Adrenal gland (tissue), 12 donors: ENCODE data around the gene RPTOR. TPM values are rescaled to one million over a fixed set of nuclear protein-coding genes. Genes with fewer than 3 reads are reported as not detected.
"Not testable (repeated sequence)": the region's sequence is repeated elsewhere in the genome, so short reads cannot be mapped to it uniquely, and the experiment has no call there.

Experiments
- DNase-seq, 7 donors: peaks; one replicate each; pipeline ENCODE4 v3.0.0-alpha.2; 2019 to 2020
- H3K27ac ChIP-seq, 5 donors: fragments of 200-600 bp; sonication (generic) in 4 of 5; 1 replicate in 3 of 5; 2 replicates in 2 of 5; pipeline versions ENCODE4 v1.5.1 to v1.8.0; 2016 to 2020; ENCODE audit warnings: mild to moderate bottlenecking in 1 of 5
- H3K27me3 ChIP-seq: fragments of 200-600 bp; 2 replicates; pipeline ENCODE4 v1.8.0; 2021
- H3K36me3 ChIP-seq, 2 donors: fragments of 200-600 bp; replicated peaks in 1 of 2; 1 replicate in 1 of 2; 2 replicates in 1 of 2; pipeline versions ENCODE4 v1.5.1 to v1.8.0; 2018 to 2022
- H3K4me1 ChIP-seq, 2 donors: fragments of 200-600 bp; replicated peaks in 1 of 2; 1 replicate in 1 of 2; 2 replicates in 1 of 2; pipeline versions ENCODE4 v1.5.1 to v1.8.0; 2018 to 2021
- H3K4me3 ChIP-seq, 4 donors: fragments of 200-600 bp; sonication (generic) in 3 of 4; one replicate each; pipeline ENCODE4 v1.5.1; 2016 to 2018
- H3K9me3 ChIP-seq, 3 donors: fragments of 200-600 bp; sonication (generic) in 1 of 3; replicated peaks in 1 of 3; 1 replicate in 2 of 3; 2 replicates in 1 of 3; pipeline versions ENCODE4 v1.5.1 to v1.8.0; 2016 to 2021
- CTCF ChIP-seq, 6 experiments: fragments of 450-650 bp in 4 of 6; fragments of 200-600 bp in 2 of 6; sonication (generic) in 1 of 6; IDR thresholded peaks; 1 replicate in 5 of 6; 2 replicates in 1 of 6; pipeline versions ENCODE4 v1.5.1 to v1.8.0; 2016 to 2021; ENCODE audit warnings: antibody characterized with exemption in 6 of 6, mild to moderate bottlenecking in 2 of 6, moderate library complexity in 1 of 6
- POLR2A ChIP-seq, 2 donors: fragments of 450-650 bp; IDR thresholded peaks; one replicate each; pipeline ENCODE4 v1.6.1; 2017; ENCODE audit warnings: antibody characterized with exemption in 2 of 2, mild to moderate bottlenecking in 2 of 2, moderate library complexity in 1 of 2
- WGBS, 4 donors: extraction: QIAGEN DNeasy Blood & Tissue Kit in 2 of 4; methylation state at CpG; one replicate each; pipeline versions ENCODE4 v1.1.5 to v1.1.7; 2013 to 2017; 5-methylcytosine and 5-hydroxymethylcytosine counted together
- intact Hi-C, 2 donors: fragments of 100-400 bp; cut with DNase I; formaldehyde crosslinking; loops; one replicate each; pipeline versions ENCODE4 v1.14.1 to v1.15.0; 2022 to 2023
- polyA plus RNA-seq, 3 donors: library from polyadenylated mRNA; stranded (reverse); fragments of 200-250 nt in 2 of 3; fragments of 350-450 nt in 1 of 3; fragmentation: Illumina TruSeq in 1 of 3; extraction: RNeasy Lipid Tissue Mini Kit (QIAGEN cat#74804) in 1 of 3; gene quantifications; one replicate each; pipeline ENCODE4 v1.2.3, GENCODE V29; 2013 to 2014
- total RNA-seq, 9 donors: library from RNA; depleted of rRNA in 4 of 9; stranded (reverse); fragments of >200 nt in 4 of 9; fragments of 120-200 nt in 1 of 9; fragmentation: NEBNext Ultra II Directional in 1 of 9; extraction: Animal tissue kit (Norgen Biotek cat#: 25700) in 1 of 9; gene quantifications; one replicate each; pipeline versions ENCODE4 v1.1.0 to v1.2.4, GENCODE V29; 2013 to 2023
- donor health status: healthy with polysubstance abuse.
- donor health status: Bipolar disorder and iron deficiency.
- donor health status: DM: yes; HTN: yes; CAD: no.
- donor health status: DM: no; HTN: no; CAD: no.
- donor health status: DM: no; HTN: no; CAD: no.
- donor health status: DM: yes; HTN: yes; CAD: no.

RPTOR gene
- total and polyA plus RNA-seq, 12 donors = 9.7 to 53.3 (median 29.7) TPM

- peak in 1 of 7 donors; percentile 66 for DNase-seq
- WGBS, 4 donors = 72 to 88% (median 78%) methylated on average over 10 to 12 of the region's 12 CpGs
- intact Hi-C loops = no loop called here
- Histone ChIP-seq H3K9me3 (no peaks in the 10 kb centered on the region), H3K4me3 (no peak overlapping the region), H3K36me3 (no peaks in the 10 kb centered on the region), H3K27ac (no peak overlapping the region), H3K4me1 (no peaks in the 10 kb centered on the region), H3K27me3 (no peaks in the 10 kb centered on the region)
- TF ChIP-seq CTCF (IDR thresholded peaks at IDR 0.05) = no peak
- no peak for TF ChIP-seq POLR2A (IDR thresholded peaks at IDR 0.05)
Observed at GRCh38 chr17:80760511-80760911, 215.9 kb downstream of the RPTOR start.

GRCh38 chr17:80761110-80761871 is 216.7 kb downstream of the RPTOR start:
- DNase-seq = peak in 1 of 7 donors; percentile 72
- no peak overlapping the region for H3K4me3 ChIP-seq
- H3K36me3 ChIP-seq = no peaks in the 10 kb centered on the region
- no peaks in the 10 kb centered on the region for H3K4me1 ChIP-seq
- H3K27me3 ChIP-seq = no peaks in the 10 kb centered on the region
- WGBS, 4 donors = 70 to 84% (median 81%) methylated on average over 17 of the region's 17 CpGs
- H3K9me3 ChIP-seq = no peaks in the 10 kb centered on the region
- TF ChIP-seq CTCF (IDR thresholded peaks at IDR 0.05) (no peak), POLR2A (IDR thresholded peaks at IDR 0.05) (no peak)
- peak overlapping the region in 1 of 5 donors; percentile 54 for H3K27ac ChIP-seq
- intact Hi-C loops = no loop called here

- H3K9me3 ChIP-seq = no peaks in the 10 kb centered on the region
- TF ChIP-seq POLR2A (IDR thresholded peaks at IDR 0.05) = no peak
- no peak for TF ChIP-seq CTCF (IDR thresholded peaks at IDR 0.05)
- H3K4me1 ChIP-seq = no peaks in the 10 kb centered on the region
- intact Hi-C loops = no loop called here
- 79 to 88% (median 83%) methylated on average over 9 to 11 of the region's 11 CpGs for WGBS, 4 donors
- no peaks in the 10 kb centered on the region for H3K36me3 ChIP-seq
- H3K27ac ChIP-seq = peak overlapping the region in 1 of 5 donors; percentile 54
- no peak overlapping the region for H3K4me3 ChIP-seq
- DNase-seq = peak in 1 of 7 donors; percentile 61
- H3K27me3 ChIP-seq = no peaks in the 10 kb centered on the region
Observed at GRCh38 chr17:80762076-80762475, 217.4 kb downstream of the RPTOR start.

GRCh38 chr17:80763293-80763867 is 218.7 kb downstream of the RPTOR start:
- no peaks in the 10 kb centered on the region for H3K36me3 ChIP-seq
- intact Hi-C loops = no loop called here
- no peak overlapping the region for H3K27ac ChIP-seq
- no peaks in the 10 kb centered on the region for H3K27me3 ChIP-seq
- H3K4me1 ChIP-seq = no peaks in the 10 kb centered on the region
- no peak for DNase-seq
- WGBS, 4 donors = 79 to 84% (median 80%) methylated on average over 15 of the region's 15 CpGs
- TF ChIP-seq CTCF (IDR thresholded peaks at IDR 0.05) (no peak), POLR2A (IDR thresholded peaks at IDR 0.05) (no peak)
- no peaks in the 10 kb centered on the region for H3K9me3 ChIP-seq
- no peak overlapping the region for H3K4me3 ChIP-seq

- intact Hi-C loops, DNase-seq: not testable (repeated sequence)
Observed at GRCh38 chr17:80764627-80765145, 220.0 kb downstream of the RPTOR start.

More at GRCh38 chr17:80764627-80765145, 220.0 kb downstream of the RPTOR start:
- H3K9me3 ChIP-seq, H3K4me3 ChIP-seq, H3K27me3 ChIP-seq, H3K36me3 ChIP-seq, H3K27ac ChIP-seq, H3K4me1 ChIP-seq: not testable (repeated sequence)
- WGBS, 4 donors = 80 to 90% (median 86%) methylated on average over 4 of the region's 5 CpGs
